ENCODE results near the gene SERGEF. TPM values are rescaled to one million over a fixed set of nuclear protein-coding genes. Genes with fewer than 3 reads are reported as not detected.

The SERGEF gene
- total RNA-seq, 4 donors from 2014 or later: 62.2 to 116 (median 83.5) TPM

DNA sequence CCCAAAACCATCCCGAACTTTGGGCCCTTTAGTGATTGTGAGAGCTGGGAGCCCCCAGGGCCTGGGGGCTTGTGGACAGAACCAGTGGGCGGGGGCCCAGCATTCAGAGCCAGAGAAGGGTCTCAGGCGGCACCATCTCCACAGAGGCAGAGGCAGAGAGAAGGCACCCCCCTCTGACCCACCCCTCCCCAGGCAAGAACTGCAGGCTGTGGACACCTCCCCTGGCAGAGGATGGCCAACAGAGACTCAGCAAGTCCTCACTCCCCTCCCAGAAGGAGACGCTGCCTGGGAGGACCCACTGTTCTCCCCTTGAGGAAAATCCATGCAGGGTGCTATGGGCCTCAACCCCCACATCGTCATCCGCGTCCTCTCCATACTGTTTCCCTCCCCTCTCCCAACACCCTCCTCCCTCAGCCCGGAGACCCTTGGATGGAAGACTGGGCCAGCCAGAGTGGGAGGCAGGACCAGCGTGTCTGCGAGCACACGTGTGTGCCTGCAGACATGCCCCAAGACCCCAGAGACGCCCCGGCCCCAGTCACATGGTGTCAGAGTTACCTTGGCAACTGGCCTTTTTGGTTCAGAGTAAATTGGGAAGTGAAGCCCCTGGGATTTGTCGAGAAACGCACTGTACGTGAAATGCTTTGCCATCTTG is 235.6 kb downstream of the SERGEF start:
- no peaks in the 10 kb centered on the region for H3K9me3 ChIP-seq
- H3K27ac ChIP-seq: no peak overlapping the region
- H3K4me3 ChIP-seq (replicated peaks in 1 of 3): no peak overlapping the region
- no peak for DNase-seq
- H3K4me1 ChIP-seq: no peaks in the 10 kb centered on the region
- H3K36me3 ChIP-seq: no peaks in the 10 kb centered on the region
- 84 to 89% methylated on average over 15 to 16 of the region's 16 CpGs for WGBS, 2 donors
- H3K27me3 ChIP-seq: no peaks in the 10 kb centered on the region
- intact Hi-C loops (cut with DNase I): no loop called here
- no peak for TF ChIP-seq POLR2A (IDR thresholded peaks at IDR 0.05)
- TF ChIP-seq, protein P1, sequence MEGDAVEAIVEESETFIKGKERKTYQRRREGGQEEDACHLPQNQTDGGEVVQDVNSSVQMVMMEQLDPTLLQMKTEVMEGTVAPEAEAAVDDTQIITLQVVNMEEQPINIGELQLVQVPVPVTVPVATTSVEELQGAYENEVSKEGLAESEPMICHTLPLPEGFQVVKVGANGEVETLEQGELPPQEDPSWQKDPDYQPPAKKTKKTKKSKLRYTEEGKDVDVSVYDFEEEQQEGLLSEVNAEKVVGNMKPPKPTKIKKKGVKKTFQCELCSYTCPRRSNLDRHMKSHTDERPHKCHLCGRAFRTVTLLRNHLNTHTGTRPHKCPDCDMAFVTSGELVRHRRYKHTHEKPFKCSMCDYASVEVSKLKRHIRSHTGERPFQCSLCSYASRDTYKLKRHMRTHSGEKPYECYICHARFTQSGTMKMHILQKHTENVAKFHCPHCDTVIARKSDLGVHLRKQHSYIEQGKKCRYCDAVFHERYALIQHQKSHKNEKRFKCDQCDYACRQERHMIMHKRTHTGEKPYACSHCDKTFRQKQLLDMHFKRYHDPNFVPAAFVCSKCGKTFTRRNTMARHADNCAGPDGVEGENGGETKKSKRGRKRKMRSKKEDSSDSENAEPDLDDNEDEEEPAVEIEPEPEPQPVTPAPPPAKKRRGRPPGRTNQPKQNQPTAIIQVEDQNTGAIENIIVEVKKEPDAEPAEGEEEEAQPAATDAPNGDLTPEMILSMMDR (IDR thresholded peaks at IDR 0.05): no peak

DNA sequence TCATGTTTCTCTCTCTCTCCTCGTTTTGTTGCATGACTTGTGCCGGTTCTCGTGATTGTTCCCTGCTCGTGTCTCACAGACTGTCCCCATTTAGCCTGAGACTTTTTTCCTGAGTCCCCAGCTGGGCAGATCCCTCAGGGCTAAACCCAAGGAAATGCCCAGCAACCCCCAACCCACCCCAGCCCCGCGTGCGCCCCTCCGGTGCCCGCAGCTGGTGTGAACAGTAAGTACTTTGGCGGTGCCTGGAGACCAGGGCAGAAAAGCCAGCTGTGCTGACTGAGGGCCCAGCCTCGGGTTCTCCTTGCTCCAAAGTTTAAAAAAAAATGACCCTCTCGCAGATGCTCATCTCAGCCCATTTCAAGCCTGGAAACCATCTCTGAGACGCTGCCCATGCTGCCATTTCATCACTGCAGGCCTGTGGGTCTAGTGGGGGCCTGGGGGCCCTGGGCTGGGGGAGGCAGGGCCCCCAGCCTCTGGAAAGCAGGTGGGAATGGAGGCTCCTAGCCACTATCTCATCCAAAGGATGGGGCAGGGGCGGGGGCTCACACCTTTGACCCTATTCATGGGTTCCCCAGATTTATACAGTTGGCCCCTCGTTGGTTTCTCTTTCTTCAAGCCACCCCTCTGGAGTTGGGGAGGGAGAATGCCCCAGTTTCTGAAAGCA is 236.5 kb downstream of the SERGEF start:
- Histone ChIP-seq H3K36me3 (no peaks in the 10 kb centered on the region), H3K4me1 (no peaks in the 10 kb centered on the region), H3K27ac (no peak overlapping the region), H3K27me3 (no peaks in the 10 kb centered on the region), H3K9me3 (no peaks in the 10 kb centered on the region), H3K4me3 (replicated peaks in 1 of 3) (no peak overlapping the region)
- TF ChIP-seq, protein P1 (IDR thresholded peaks at IDR 0.05): no peak
- no peak for TF ChIP-seq POLR2A (IDR thresholded peaks at IDR 0.05)
- no peak for DNase-seq
- WGBS, 2 donors: 74 to 84% methylated on average over 14 to 15 of the region's 15 CpGs
- intact Hi-C loops (cut with DNase I): no loop called here

DNA sequence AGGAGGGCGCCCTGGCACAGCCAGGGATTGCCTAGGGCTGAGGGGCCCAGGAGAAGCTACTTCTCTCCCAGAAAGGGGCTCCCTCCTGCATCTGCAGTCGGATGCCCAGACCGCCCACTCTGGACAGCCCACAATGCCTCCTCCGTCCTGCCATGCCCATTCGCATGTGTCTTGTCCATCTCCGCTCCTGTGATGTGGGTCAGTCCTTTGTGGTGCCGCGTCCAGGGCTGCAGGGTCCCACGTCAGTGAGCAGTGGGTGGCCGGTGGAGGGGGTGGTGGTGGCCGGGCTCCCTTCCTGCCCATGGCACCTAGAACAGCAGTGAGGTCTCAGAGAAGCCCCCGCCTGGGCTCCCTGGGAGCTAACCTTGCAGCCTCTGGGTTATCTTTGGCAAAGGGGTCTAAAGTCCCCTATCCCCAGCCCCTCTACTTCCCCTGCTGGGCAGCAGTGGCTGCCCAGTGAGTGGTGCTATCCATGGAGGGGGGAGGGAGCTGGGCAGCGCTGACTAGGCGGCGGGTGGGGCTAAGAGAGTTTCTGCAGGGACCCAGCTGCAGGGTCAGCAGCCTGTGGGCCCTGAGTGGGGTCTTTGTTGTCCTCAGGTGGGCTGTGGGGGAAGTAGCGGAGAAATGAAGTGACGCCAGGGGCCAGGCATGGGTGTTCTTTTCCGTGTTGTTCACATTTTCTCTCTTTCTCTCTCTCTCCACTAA is 237.2 kb downstream of the SERGEF start:
- Histone ChIP-seq H3K4me3 (replicated peaks in 1 of 3) (no peak overlapping the region), H3K27ac (no peak overlapping the region), H3K9me3 (no peaks in the 10 kb centered on the region), H3K4me1 (no peaks in the 10 kb centered on the region), H3K36me3 (no peaks in the 10 kb centered on the region), H3K27me3 (no peaks in the 10 kb centered on the region)
- 85 to 89% methylated on average over 13 to 16 of the region's 18 CpGs for WGBS, 2 donors
- TF ChIP-seq, protein P1 (IDR thresholded peaks at IDR 0.05): no peak
- no peak for TF ChIP-seq POLR2A (IDR thresholded peaks at IDR 0.05)
- intact Hi-C loops (cut with DNase I): no loop called here
- no peak for DNase-seq

DNA sequence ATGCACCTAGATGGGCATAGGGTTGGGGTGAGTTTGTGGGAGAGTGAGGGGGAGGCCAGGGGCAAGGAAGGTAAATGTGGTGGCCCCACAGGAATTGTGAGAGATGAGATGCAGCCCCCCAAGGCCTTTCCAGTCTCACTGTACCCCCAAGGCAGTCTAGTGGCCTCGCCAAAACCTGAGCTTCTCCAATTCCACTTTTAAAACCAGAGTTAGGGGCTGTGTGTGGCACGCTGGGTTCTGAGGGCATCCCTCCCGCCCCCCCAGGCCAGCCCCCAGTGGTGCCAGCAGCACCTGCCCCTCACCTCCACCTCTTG is 237.9 kb downstream of the SERGEF start:
- no peaks in the 10 kb centered on the region for H3K27me3 ChIP-seq
- TF ChIP-seq POLR2A (IDR thresholded peaks at IDR 0.05): no peak
- TF ChIP-seq, protein P1 (IDR thresholded peaks at IDR 0.05): no peak
- no peak for DNase-seq
- H3K27ac ChIP-seq: no peak overlapping the region
- WGBS, 2 donors: 86 to 87% methylated on average over 1 to 3 of the region's 3 CpGs
- intact Hi-C loops (cut with DNase I): no loop called here
- H3K4me1 ChIP-seq: no peaks in the 10 kb centered on the region
- no peaks in the 10 kb centered on the region for H3K36me3 ChIP-seq
- no peak overlapping the region for H3K4me3 ChIP-seq (replicated peaks in 1 of 3)
- H3K9me3 ChIP-seq: no peaks in the 10 kb centered on the region
